ENCODE results near the gene AIG1.
"Not testable (repeated sequence)": the region's sequence is repeated elsewhere in the genome, so short reads cannot be mapped to it uniquely, and the experiment has no call there.

The AIG1 gene

DNA sequence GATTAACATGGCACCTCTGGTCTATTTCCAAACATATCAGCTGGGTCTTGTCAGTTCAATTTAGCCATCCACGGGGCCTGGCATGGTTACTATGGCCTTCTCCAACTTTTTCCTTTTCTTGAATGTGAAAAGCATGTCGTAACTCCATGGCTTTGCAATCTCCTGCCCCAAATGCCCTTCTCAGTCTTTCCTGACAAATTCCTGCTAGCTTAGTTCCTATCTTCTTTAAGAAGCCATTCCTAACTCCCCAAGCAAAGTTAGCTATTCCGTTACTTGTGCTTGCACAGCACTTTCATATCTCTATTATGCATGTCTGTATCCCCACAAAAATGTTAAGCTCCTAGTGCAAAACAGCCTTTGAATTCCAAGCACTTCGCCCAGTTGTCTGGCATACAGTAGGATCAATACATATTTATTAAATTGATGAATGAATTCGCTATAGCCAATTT lies 105.6 kb downstream of the AIG1 start:
- DNase-seq (ENCODE audit: low spot score) = no peak

- no peak for DNase-seq (ENCODE audit: low spot score)
These were observed 106.5 kb downstream of the AIG1 start for GRCh38 chr6:143167224-143167623.

DNA sequence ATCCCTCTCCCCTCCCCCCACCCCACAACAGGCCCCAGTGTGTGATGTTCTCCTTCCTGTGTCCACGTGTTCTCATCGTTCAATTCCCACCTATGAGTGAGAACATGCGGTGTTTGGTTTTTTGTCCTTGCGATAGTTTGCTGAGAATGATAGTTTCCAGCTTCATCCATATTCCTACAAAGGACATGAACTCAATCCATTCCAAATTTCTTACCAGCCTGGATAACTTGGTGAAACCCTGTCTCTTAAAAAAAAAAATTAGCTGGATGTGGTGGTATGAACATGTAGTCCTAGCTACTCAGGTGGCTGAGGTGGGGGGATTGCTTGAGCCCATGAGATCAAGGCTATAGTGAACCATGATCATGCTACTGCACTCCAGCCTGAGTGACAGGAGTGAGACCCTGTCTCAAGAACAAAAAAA lies 107.7 kb downstream of the AIG1 start:
- DNase-seq (ENCODE audit: low spot score) = not testable (repeated sequence)

DNA sequence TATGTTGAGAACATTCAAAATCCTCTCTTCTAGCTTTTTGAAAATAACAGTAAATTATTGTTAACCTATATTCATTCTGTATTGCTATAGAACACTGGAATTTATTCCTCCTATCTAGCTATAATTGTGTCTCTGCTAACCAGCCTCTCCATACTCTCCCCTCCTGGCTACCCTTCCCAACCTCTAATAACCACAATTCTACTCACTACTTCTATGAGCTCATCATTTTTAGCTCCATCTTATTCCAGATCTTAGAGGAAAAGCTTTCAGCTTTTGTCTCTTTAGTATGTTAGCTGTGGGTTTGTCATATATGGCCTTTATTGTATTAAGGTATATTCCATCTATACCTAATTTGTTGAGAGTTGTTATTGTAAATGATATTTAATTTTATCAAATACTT lies 108.8 kb downstream of the AIG1 start:
- no peak for DNase-seq (ENCODE audit: low spot score)

DNA sequence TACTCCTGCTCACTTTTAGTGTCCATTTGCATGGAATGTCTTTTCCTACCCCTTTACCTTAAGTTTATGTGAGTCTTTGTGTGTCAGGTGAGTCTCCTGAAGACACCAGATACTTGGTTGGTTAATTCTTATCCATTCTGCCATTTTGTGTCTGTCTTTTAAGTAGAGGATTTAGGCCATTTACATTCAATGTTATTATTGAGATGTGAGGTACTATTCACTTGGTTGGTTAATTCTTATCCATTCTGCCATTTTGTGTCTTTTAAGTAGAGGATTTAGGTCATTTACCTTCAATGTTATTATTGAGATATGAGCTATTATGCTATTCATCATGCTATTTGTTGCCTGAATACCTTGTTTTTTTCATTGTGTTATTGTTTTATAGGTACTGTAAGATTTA lies 113.8 kb downstream of the AIG1 start:
- no peak for DNase-seq (ENCODE audit: low spot score)

DNA sequence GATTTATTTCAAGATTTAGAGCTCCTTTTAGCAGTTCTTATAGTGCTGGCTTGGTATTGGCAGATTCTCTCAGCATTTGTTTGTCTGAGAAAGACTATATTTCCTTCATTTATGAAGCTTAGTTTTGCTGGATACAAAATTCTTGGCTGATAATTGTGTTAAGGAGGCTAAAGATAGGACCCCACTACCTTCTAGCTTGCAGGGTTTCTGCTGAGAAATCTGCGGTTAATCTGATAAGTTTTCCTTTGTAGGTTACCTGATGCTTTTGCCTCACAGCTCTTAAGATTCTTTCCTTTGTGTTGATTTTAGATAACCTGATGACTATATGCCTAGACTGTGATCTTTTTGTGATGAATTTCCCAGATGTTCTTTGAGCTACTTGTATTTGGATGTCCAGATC lies 114.3 kb downstream of the AIG1 start:
- no peak for DNase-seq (ENCODE audit: low spot score)

- no peak for DNase-seq (ENCODE audit: low spot score)
These were observed 115.7 kb downstream of the AIG1 start for GRCh38 chr6:143176090-143177021.

DNA sequence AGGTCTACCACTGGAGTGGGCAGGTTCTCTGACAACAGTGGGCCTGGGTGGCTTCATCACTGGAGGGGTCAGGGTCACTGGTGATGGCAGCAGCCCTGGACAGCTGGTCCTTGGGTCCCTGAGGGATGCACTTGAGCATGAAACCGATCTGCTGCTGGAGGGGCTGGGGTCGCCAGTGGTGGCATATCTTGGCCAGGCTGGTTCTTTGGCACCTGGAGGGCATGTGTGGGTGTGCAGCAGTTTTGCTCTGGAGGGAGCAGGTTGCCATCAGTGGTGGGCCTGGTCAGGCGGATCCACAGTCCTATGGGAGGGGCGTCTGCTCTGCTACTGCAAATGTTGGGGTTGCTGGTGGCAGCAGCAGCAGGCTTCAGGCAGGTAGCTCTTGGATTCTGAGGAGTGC lies 117.0 kb downstream of the AIG1 start:
- no peak for DNase-seq (ENCODE audit: low spot score)

- DNase-seq (ENCODE audit: low spot score) = no peak
These were observed 118.4 kb downstream of the AIG1 start for GRCh38 chr6:143179096-143179495.

- no peak for DNase-seq (ENCODE audit: low spot score)
These were observed 119.4 kb downstream of the AIG1 start for GRCh38 chr6:143179901-143180612.

- DNase-seq (ENCODE audit: low spot score) = no peak
These were observed 120.1 kb downstream of the AIG1 start for GRCh38 chr6:143180826-143181225.

DNA sequence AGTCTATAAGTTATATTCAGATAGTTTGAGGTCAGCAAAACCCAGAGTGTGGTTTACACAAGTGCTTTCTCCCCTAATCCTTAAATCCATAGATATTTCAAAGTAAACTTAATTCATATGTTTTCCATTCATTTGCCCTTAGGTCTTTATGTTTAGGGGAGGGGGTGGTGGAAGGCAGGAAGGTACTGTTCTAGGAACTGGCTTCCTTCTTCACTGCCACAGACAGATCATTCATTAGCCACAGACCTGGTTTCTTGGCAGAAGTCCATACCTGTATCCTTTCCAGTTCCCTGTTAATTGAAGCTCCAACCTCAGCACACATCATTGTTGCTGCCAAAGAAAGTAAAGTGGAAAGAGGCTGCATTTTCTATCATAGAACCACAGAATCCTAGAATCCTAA lies 123.0 kb downstream of the AIG1 start:
- no peak for DNase-seq (ENCODE audit: low spot score)

GRCh38 chr6:143185288-143185687 lies 124.6 kb downstream of the AIG1 start:
- no peak for DNase-seq (ENCODE audit: low spot score)

DNA sequence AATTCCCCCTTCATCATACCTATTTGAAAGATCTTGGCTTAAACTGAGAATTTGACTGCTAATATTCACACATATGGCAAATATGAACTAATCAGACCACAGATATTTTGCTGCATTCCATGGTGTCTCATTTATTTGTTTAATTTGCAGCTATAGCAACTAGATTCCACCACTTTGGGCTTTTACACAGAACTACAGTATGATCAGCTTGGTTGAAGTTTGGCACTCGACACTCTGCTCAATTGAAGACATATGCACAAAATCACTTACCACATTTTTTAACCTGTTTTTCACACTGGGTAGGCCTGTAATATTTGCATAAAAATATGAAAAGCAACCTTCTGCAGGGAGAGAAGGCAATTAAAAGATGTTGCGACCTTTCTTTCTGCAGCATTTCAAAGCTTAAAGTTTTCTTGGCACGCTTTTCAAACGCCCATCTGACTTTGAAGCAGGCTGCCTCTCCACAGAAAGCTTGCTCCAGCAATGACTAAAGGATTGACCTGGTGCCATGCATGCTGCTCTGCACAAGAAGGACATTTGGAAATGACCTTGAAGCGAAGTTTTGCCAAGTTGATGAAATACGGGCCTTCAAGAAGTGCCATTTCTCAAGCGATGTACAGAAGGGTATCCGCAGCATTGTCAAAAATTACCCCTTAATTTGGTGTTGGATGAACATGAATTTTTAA lies 126.7 kb downstream of the AIG1 start:
- no peak for DNase-seq (ENCODE audit: low spot score)

DNA sequence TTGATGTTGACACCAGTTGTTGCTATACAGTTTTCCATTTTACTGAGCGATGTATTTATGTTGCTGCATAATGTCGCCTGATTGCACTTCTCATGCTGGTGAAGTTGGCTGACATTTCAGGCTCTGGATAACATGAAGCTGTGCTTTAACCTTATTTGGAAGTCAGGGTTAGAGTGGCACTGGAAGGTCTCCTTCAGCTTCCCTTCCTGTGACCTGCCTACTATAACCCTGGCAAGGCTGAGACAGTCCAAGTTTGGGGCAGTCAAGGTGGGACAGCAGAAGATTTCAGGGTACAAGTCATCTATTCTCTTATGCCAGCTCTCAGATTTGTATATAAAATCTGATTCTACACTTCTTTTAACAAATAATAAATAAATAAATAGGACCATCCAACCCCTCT lies 127.6 kb downstream of the AIG1 start:
- DNase-seq (ENCODE audit: low spot score) = no peak

DNA sequence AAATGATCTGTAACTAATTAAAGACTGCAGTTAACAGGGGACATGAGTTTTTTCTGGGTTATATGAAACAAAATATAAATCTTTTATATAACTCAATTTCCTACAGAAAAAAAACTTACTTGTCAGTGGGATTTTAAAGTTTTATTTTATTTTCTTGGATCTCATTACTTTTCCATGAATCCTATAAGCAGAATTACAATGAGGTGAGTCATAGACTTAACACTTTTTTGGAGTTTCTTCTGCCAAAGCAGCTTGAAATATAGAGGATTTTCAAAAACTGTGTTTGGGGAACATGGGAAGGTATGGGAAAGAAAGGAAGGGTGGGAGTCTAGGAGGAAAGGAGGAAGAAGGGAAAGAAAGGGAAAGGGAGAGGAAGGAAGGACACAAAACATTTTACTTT lies 130.7 kb downstream of the AIG1 start:
- DNase-seq (ENCODE audit: low spot score) = no peak

DNA sequence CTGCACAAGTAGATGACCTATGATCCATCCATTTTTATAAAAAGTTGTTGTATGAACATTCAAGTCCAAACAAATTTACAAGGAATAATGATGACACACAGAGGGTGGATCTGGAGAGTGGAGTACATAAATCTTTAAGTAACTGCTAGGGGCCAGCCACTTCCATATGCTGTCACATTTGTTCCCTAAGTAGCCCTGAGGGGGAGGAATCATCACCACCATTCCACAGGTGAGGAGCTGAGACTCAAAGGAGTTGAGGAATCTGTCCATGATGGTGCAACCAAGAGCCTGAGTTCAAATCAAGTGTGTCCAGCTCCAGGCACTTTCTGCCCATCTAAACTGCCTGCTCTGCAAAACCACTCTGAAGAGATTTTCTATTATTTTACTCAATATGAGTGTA lies 132.1 kb downstream of the AIG1 start:
- no peak for DNase-seq (ENCODE audit: low spot score)

GRCh38 chr6:143193571-143194094 lies 132.9 kb downstream of the AIG1 start:
- DNase-seq (ENCODE audit: low spot score) = no peak

DNA sequence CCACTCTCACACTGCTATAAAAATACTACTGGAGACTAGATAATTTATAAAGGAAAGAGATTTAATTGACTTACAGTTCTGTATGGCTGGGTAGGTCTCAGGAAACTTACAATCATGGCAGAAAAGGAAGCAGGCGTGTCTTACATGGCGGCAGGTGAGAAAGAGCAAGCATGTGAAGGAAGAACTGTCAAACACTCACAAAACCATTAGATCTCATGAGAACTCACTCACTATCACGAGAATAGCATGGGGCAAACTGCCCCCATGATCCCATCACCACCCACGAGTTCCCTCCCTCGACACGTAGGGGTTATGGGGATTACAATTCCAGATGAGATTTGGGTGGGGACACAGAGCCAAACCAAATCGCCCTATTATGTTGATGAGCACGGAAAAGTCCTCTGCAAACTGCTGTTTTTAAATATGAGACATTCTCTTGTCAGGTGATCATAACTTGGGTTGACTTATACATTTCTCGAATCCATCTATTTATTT lies 133.5 kb downstream of the AIG1 start:
- DNase-seq (ENCODE audit: low spot score) = no peak

DNA sequence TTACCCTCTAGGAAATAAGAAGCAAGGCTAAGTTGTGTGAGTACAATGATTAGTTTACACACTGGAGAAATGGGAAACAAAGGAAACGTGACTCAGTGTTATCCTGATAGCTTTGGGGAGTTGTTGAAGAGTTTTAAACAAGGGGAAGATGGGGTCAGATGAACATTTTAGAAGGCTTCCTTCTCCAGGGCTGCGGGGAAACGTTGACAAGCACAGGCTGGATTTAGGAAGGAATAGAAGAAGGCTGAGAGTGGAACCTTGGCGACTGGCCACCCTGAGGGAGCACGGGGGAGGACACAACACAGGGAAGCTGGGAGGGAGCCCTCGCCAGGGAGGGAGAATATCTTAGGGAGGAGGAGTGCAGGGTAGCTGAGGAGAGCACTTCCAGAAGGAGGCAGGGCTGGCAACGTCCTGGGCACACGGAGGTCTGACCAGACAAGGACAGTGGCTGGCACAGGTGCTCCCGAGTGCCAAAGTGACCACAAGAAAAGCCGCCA lies 134.7 kb downstream of the AIG1 start:
- no peak for DNase-seq (ENCODE audit: low spot score)

DNA sequence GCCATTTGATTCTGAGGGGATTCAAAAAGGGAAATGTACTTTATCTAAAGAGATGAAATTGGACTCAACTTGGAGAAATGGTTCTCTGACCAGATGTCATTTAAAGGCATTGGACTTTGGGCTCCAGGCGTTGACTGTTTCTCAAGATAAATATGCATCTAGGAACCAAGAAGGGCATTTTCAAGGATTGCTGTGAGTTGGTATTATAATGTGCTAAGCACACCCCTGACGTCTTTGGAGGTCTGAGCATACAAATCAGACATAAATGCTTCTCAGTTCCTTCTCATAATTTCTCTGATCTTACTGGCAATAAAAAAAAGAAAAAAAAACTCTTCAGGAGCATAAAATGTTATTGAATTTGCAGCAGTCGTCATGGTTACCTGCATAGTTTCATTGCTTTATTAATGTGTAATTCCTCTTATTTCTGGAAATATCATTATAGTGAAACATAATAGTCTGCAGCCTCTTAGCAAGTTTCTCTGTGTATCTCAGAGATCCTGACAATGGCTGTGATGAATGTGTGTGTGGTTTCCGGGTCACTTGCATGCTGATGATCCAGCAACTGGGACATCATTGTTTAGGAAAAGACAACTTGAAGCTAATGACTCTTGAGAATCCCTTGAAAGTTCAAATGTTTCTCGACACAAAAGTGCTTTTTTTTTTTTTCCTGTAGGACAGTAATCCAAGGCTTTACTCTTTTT lies 136.0 kb downstream of the AIG1 start:
- DNase-seq (ENCODE audit: low spot score) = no peak
